HEK293 (cell line): Measurements from ENCODE around the gene NOX5.

Source experiments
- CTCF ChIP-seq: fragments of 450-650 bp; formaldehyde crosslinking; IDR thresholded peaks from 2 replicates; pipeline ENCODE4 v1.5.1; 2016; ENCODE audit warnings: missing biosample characterization, missing genetic modification characterization
- MZF1 ChIP-seq: fragments of 450-650 bp; formaldehyde crosslinking; IDR thresholded peaks from 2 replicates; pipeline ENCODE4 v1.5.1; 2017; ENCODE audit warnings: missing biosample characterization, missing genetic modification characterization, borderline replicate concordance
- ZBTB20 ChIP-seq: fragments of 450-650 bp; formaldehyde crosslinking; IDR thresholded peaks from 2 replicates; pipeline ENCODE4 v1.5.1; 2016; ENCODE audit warnings: missing biosample characterization, missing genetic modification characterization
- ZBTB8A ChIP-seq: fragments of 450-650 bp; formaldehyde crosslinking; IDR thresholded peaks from 2 replicates; pipeline ENCODE4 v1.5.1; 2016; ENCODE audit warnings: missing biosample characterization, missing genetic modification characterization
- ZNF280D ChIP-seq: fragments of 450-650 bp; formaldehyde crosslinking; IDR thresholded peaks from 2 replicates; pipeline ENCODE4 v1.5.1; 2016; ENCODE audit warnings: missing biosample characterization, missing genetic modification characterization
- ZNF580 ChIP-seq: fragments of 450-650 bp; formaldehyde crosslinking; IDR thresholded peaks from 2 replicates; pipeline ENCODE4 v1.5.1; 2016; ENCODE audit warnings: missing biosample characterization, missing genetic modification characterization
- ZNF76 ChIP-seq: fragments of 450-650 bp; formaldehyde crosslinking; IDR thresholded peaks from 2 replicates; pipeline ENCODE4; 2016; ENCODE audit warnings: low read depth, missing biosample characterization, missing genetic modification characterization, borderline replicate concordance
- ZNF776 ChIP-seq: fragments of 450-650 bp; formaldehyde crosslinking; IDR thresholded peaks from 2 replicates; pipeline ENCODE4 v1.5.0; 2017; ENCODE audit warnings: missing biosample characterization, missing genetic modification characterization, borderline replicate concordance

- TF ChIP-seq CTCF (tag by site-specific recombination), result no peak
- TF ChIP-seq ZNF580, result no peak
- TF ChIP-seq ZNF776 (tag by site-specific recombination), result no peak
- TF ChIP-seq MZF1, result no peak
- TF ChIP-seq ZBTB8A (tag by site-specific recombination), result no peak
- TF ChIP-seq ZNF76 (tag by site-specific recombination), result no peak
- no peak for TF ChIP-seq ZNF280D (tag by site-specific recombination)
- TF ChIP-seq ZBTB20 (tag by site-specific recombination), result no peak
Observed at GRCh38 chr15:69034352-69034751, 19.9 kb downstream of the NOX5 start.
